ENCODE results near the gene FAM185A. TPM values are rescaled to one million over a fixed set of nuclear protein-coding genes. Genes with fewer than 3 reads are reported as not detected.
"Not testable (repeated sequence)": the region's sequence is repeated elsewhere in the genome, so short reads cannot be mapped to it uniquely, and the experiment has no call there.

FAM185A gene
- polyA plus RNA-seq, 2 donors: 3.5 to 4.9 TPM

- no peak overlapping the region for H3K27ac ChIP-seq (ENCODE audit: low read depth in 2 of 2, low read length in 1 of 2)
- no peaks in the 10 kb centered on the region for H3K4me1 ChIP-seq (ENCODE audit: control insufficient read depth in 2 of 2, insufficient read depth in 2 of 2, low read length in 1 of 2)
- WGBS, 2 donors: 77 to 81% methylated on average over 3 of the region's 3 CpGs
- no peaks in the 10 kb centered on the region for H3K27me3 ChIP-seq (ENCODE audit: control insufficient read depth in 1 of 2, insufficient read depth in 2 of 2, low read length in 2 of 2)
- H3K4me3 ChIP-seq (ENCODE audit: low read depth in 1 of 2, low read length in 2 of 2): no peak overlapping the region
- no peaks in the 10 kb centered on the region for H3K9me3 ChIP-seq (ENCODE audit: control insufficient read depth in 2 of 2, insufficient read depth in 1 of 2, low read depth in 1 of 2, low read length in 1 of 2)
- H3K36me3 ChIP-seq (ENCODE audit: control insufficient read depth in 2 of 2, insufficient read depth in 2 of 2, low read length in 1 of 2): no peaks in the 10 kb centered on the region
Observed at GRCh38 chr7:102837802-102838201, 89.0 kb downstream of the FAM185A start.

GRCh38 chr7:102838572-102839101, 89.8 kb downstream of the FAM185A start:
- not testable (repeated sequence) for H3K36me3 ChIP-seq (ENCODE audit: control insufficient read depth in 2 of 2, insufficient read depth in 2 of 2, low read length in 1 of 2); H3K9me3 ChIP-seq (ENCODE audit: control insufficient read depth in 2 of 2, insufficient read depth in 1 of 2, low read depth in 1 of 2, low read length in 1 of 2); H3K27ac ChIP-seq (ENCODE audit: low read depth in 2 of 2, low read length in 1 of 2); H3K4me1 ChIP-seq (ENCODE audit: control insufficient read depth in 2 of 2, insufficient read depth in 2 of 2, low read length in 1 of 2); H3K27me3 ChIP-seq (ENCODE audit: control insufficient read depth in 1 of 2, insufficient read depth in 2 of 2, low read length in 2 of 2); H3K4me3 ChIP-seq (ENCODE audit: low read depth in 1 of 2, low read length in 2 of 2)
- WGBS, 2 donors: 92 to 94% methylated on average over 10 of the region's 10 CpGs

GRCh38 chr7:102840404-102840803, 91.6 kb downstream of the FAM185A start:
- WGBS, 2 donors: 90 to 95% methylated on average over 3 of the region's 3 CpGs
- H3K4me1 ChIP-seq (ENCODE audit: control insufficient read depth in 2 of 2, insufficient read depth in 2 of 2, low read length in 1 of 2): no peaks in the 10 kb centered on the region

GRCh38 chr7:102841290-102841689, 92.5 kb downstream of the FAM185A start:
- Histone ChIP-seq H3K9me3 (ENCODE audit: control insufficient read depth in 2 of 2, insufficient read depth in 1 of 2, low read depth in 1 of 2, low read length in 1 of 2) (no peaks in the 10 kb centered on the region), H3K27ac (ENCODE audit: low read depth in 2 of 2, low read length in 1 of 2) (no peak overlapping the region), H3K4me1 (ENCODE audit: control insufficient read depth in 2 of 2, insufficient read depth in 2 of 2, low read length in 1 of 2) (no peaks in the 10 kb centered on the region), H3K36me3 (ENCODE audit: control insufficient read depth in 2 of 2, insufficient read depth in 2 of 2, low read length in 1 of 2) (no peaks in the 10 kb centered on the region), H3K4me3 (ENCODE audit: low read depth in 1 of 2, low read length in 2 of 2) (no peak overlapping the region), H3K27me3 (ENCODE audit: control insufficient read depth in 1 of 2, insufficient read depth in 2 of 2, low read length in 2 of 2) (no peaks in the 10 kb centered on the region)
- 36 to 63% methylated on average over 2 of the region's 2 CpGs for WGBS, 2 donors

More at GRCh38 chr7:102840404-102840803, 91.6 kb downstream of the FAM185A start:
- H3K9me3 ChIP-seq (ENCODE audit: control insufficient read depth in 2 of 2, insufficient read depth in 1 of 2, low read depth in 1 of 2, low read length in 1 of 2): no peaks in the 10 kb centered on the region
- no peak overlapping the region for H3K4me3 ChIP-seq (ENCODE audit: low read depth in 1 of 2, low read length in 2 of 2)
- no peaks in the 10 kb centered on the region for H3K36me3 ChIP-seq (ENCODE audit: control insufficient read depth in 2 of 2, insufficient read depth in 2 of 2, low read length in 1 of 2)
- no peaks in the 10 kb centered on the region for H3K27me3 ChIP-seq (ENCODE audit: control insufficient read depth in 1 of 2, insufficient read depth in 2 of 2, low read length in 2 of 2)
- H3K27ac ChIP-seq (ENCODE audit: low read depth in 2 of 2, low read length in 1 of 2): no peak overlapping the region

GRCh38 chr7:102842284-102842683, 93.5 kb downstream of the FAM185A start:
- no peaks in the 10 kb centered on the region for H3K9me3 ChIP-seq (ENCODE audit: control insufficient read depth in 2 of 2, insufficient read depth in 1 of 2, low read depth in 1 of 2, low read length in 1 of 2)
- no peaks in the 10 kb centered on the region for H3K4me1 ChIP-seq (ENCODE audit: control insufficient read depth in 2 of 2, insufficient read depth in 2 of 2, low read length in 1 of 2)
- no peak overlapping the region for H3K27ac ChIP-seq (ENCODE audit: low read depth in 2 of 2, low read length in 1 of 2)
- H3K27me3 ChIP-seq (ENCODE audit: control insufficient read depth in 1 of 2, insufficient read depth in 2 of 2, low read length in 2 of 2): no peaks in the 10 kb centered on the region
- no peak overlapping the region for H3K4me3 ChIP-seq (ENCODE audit: low read depth in 1 of 2, low read length in 2 of 2)
- H3K36me3 ChIP-seq (ENCODE audit: control insufficient read depth in 2 of 2, insufficient read depth in 2 of 2, low read length in 1 of 2): no peaks in the 10 kb centered on the region

- Histone ChIP-seq H3K4me1 (ENCODE audit: control insufficient read depth in 2 of 2, insufficient read depth in 2 of 2, low read length in 1 of 2) (no peaks in the 10 kb centered on the region), H3K27ac (ENCODE audit: low read depth in 2 of 2, low read length in 1 of 2) (no peak overlapping the region), H3K27me3 (ENCODE audit: control insufficient read depth in 1 of 2, insufficient read depth in 2 of 2, low read length in 2 of 2) (no peaks in the 10 kb centered on the region), H3K4me3 (ENCODE audit: low read depth in 1 of 2, low read length in 2 of 2) (no peak overlapping the region), H3K36me3 (ENCODE audit: control insufficient read depth in 2 of 2, insufficient read depth in 2 of 2, low read length in 1 of 2) (no peaks in the 10 kb centered on the region), H3K9me3 (ENCODE audit: control insufficient read depth in 2 of 2, insufficient read depth in 1 of 2, low read depth in 1 of 2, low read length in 1 of 2) (no peaks in the 10 kb centered on the region)
- WGBS, 2 donors: 86 to 87% methylated on average over 3 of the region's 3 CpGs
Observed at GRCh38 chr7:102843850-102844249, 95.1 kb downstream of the FAM185A start.

- 94 to 96% methylated on average over 2 of the region's 2 CpGs for WGBS, 2 donors
- no peaks in the 10 kb centered on the region for H3K27me3 ChIP-seq (ENCODE audit: control insufficient read depth in 1 of 2, insufficient read depth in 2 of 2, low read length in 2 of 2)
- H3K27ac ChIP-seq (ENCODE audit: low read depth in 2 of 2, low read length in 1 of 2): no peak overlapping the region
- H3K4me3 ChIP-seq (ENCODE audit: low read depth in 1 of 2, low read length in 2 of 2): no peak overlapping the region
- no peaks in the 10 kb centered on the region for H3K36me3 ChIP-seq (ENCODE audit: control insufficient read depth in 2 of 2, insufficient read depth in 2 of 2, low read length in 1 of 2)
- no peaks in the 10 kb centered on the region for H3K4me1 ChIP-seq (ENCODE audit: control insufficient read depth in 2 of 2, insufficient read depth in 2 of 2, low read length in 1 of 2)
- H3K9me3 ChIP-seq (ENCODE audit: control insufficient read depth in 2 of 2, insufficient read depth in 1 of 2, low read depth in 1 of 2, low read length in 1 of 2): no peaks in the 10 kb centered on the region
Observed at GRCh38 chr7:102845346-102845745, 96.5 kb downstream of the FAM185A start.

- Histone ChIP-seq H3K4me1 (ENCODE audit: control insufficient read depth in 2 of 2, insufficient read depth in 2 of 2, low read length in 1 of 2) (no peaks in the 10 kb centered on the region), H3K9me3 (ENCODE audit: control insufficient read depth in 2 of 2, insufficient read depth in 1 of 2, low read depth in 1 of 2, low read length in 1 of 2) (no peaks in the 10 kb centered on the region), H3K36me3 (ENCODE audit: control insufficient read depth in 2 of 2, insufficient read depth in 2 of 2, low read length in 1 of 2) (no peaks in the 10 kb centered on the region), H3K4me3 (ENCODE audit: low read depth in 1 of 2, low read length in 2 of 2) (no peak overlapping the region), H3K27me3 (ENCODE audit: control insufficient read depth in 1 of 2, insufficient read depth in 2 of 2, low read length in 2 of 2) (no peaks in the 10 kb centered on the region), H3K27ac (ENCODE audit: low read depth in 2 of 2, low read length in 1 of 2) (no peak overlapping the region)
- WGBS, 2 donors: 75 to 82% methylated on average over 5 of the region's 5 CpGs
Observed at GRCh38 chr7:102849079-102849478, 100.3 kb downstream of the FAM185A start.

- Histone ChIP-seq H3K4me3 (ENCODE audit: low read depth in 1 of 2, low read length in 2 of 2) (no peak overlapping the region), H3K27me3 (ENCODE audit: control insufficient read depth in 1 of 2, insufficient read depth in 2 of 2, low read length in 2 of 2) (no peaks in the 10 kb centered on the region), H3K27ac (ENCODE audit: low read depth in 2 of 2, low read length in 1 of 2) (no peak overlapping the region), H3K36me3 (ENCODE audit: control insufficient read depth in 2 of 2, insufficient read depth in 2 of 2, low read length in 1 of 2) (no peaks in the 10 kb centered on the region), H3K4me1 (ENCODE audit: control insufficient read depth in 2 of 2, insufficient read depth in 2 of 2, low read length in 1 of 2) (no peaks in the 10 kb centered on the region), H3K9me3 (ENCODE audit: control insufficient read depth in 2 of 2, insufficient read depth in 1 of 2, low read depth in 1 of 2, low read length in 1 of 2) (no peaks in the 10 kb centered on the region)
- WGBS, 2 donors: 81 to 86% methylated on average over 3 of the region's 3 CpGs
Observed at GRCh38 chr7:102849538-102849937, 100.7 kb downstream of the FAM185A start.

- Histone ChIP-seq H3K27ac (ENCODE audit: low read depth in 2 of 2, low read length in 1 of 2) (no peak overlapping the region), H3K27me3 (ENCODE audit: control insufficient read depth in 1 of 2, insufficient read depth in 2 of 2, low read length in 2 of 2) (no peaks in the 10 kb centered on the region), H3K9me3 (ENCODE audit: control insufficient read depth in 2 of 2, insufficient read depth in 1 of 2, low read depth in 1 of 2, low read length in 1 of 2) (no peaks in the 10 kb centered on the region), H3K4me1 (ENCODE audit: control insufficient read depth in 2 of 2, insufficient read depth in 2 of 2, low read length in 1 of 2) (no peaks in the 10 kb centered on the region), H3K4me3 (ENCODE audit: low read depth in 1 of 2, low read length in 2 of 2) (no peak overlapping the region), H3K36me3 (ENCODE audit: control insufficient read depth in 2 of 2, insufficient read depth in 2 of 2, low read length in 1 of 2) (no peaks in the 10 kb centered on the region)
Observed at GRCh38 chr7:102856036-102856435, 107.2 kb downstream of the FAM185A start.
